PC-9 (cell line): ENCODE data around the gene SPRING1. TPM values are rescaled to one million over a fixed set of nuclear protein-coding genes. Genes with fewer than 3 reads are reported as not detected.

Experiments
- BruUV-seq: library from RNA; stranded (reverse); fragments of 400-500 nt; replicated peaks from 2 replicates; lab custom pipeline; 2021; lab: Mats Ljungman, UMichigan
- CTCF ChIA-PET: fragments of 300-600 bp; sonication (Branson Sonifier 250); formaldehyde crosslinking; loops from one replicate; lab custom pipeline; 2022; ENCODE audit warnings: antibody characterized with exemption; lab: Charles Lee
- POLR2A ChIA-PET: fragments of 300-600 bp; sonication (Branson Sonifier 250); formaldehyde crosslinking; loops from one replicate; lab custom pipeline; 2022; ENCODE audit warnings: antibody characterized with exemption; ENCODE audit not compliant: unreplicated experiment; lab: Charles Lee
- DNase-seq, 2 experiments: peaks; one replicate each; pipeline versions ENCODE4 v3.0.0 to v3.0.0-alpha.2; 2015 to 2022; ENCODE audit warnings: mixed read lengths in 1 of 2
- H2AFZ ChIP-seq: fragments of 200-600 bp; sonication (generic); 2 replicates; pipeline ENCODE4 v1.8.1; 2017; ENCODE audit warnings: antibody characterized with exemption
- H3F3A ChIP-seq: fragments of 200-600 bp; sonication (generic); 2 replicates; pipeline ENCODE4 v1.8.1; 2017; ENCODE audit warnings: antibody characterized with exemption, mild to moderate bottlenecking, low read depth; ENCODE audit not compliant: insufficient read depth
- H3K27ac ChIP-seq: fragments of 200-600 bp; sonication (generic); 2 replicates; pipeline ENCODE4 v1.6.1; 2016; ENCODE audit warnings: mixed run types
- H3K27me3 ChIP-seq: fragments of 200-600 bp; sonication (generic); 2 replicates; pipeline ENCODE4 v1.6.1; 2016; ENCODE audit warnings: low read depth, mixed run types; ENCODE audit not compliant: insufficient read depth
- H3K36me3 ChIP-seq: fragments of 200-600 bp; sonication (generic); 2 replicates; pipeline ENCODE4 v1.6.1; 2016; ENCODE audit warnings: low read depth, mixed run types
- H3K4me1 ChIP-seq: fragments of 200-600 bp; sonication (generic); replicated peaks from 2 replicates; pipeline ENCODE4 v1.6.1; 2016; ENCODE audit warnings: mixed run types; ENCODE audit not compliant: insufficient read depth
- H3K4me2 ChIP-seq: fragments of 200-600 bp; sonication (generic); 2 replicates; pipeline ENCODE4 v1.6.1; 2017; ENCODE audit warnings: mixed run types
- H3K4me3 ChIP-seq: fragments of 200-600 bp; sonication (generic); 2 replicates; pipeline ENCODE4 v1.6.1; 2016; ENCODE audit warnings: mixed run types
- H3K79me2 ChIP-seq: fragments of 200-600 bp; sonication (generic); 2 replicates; pipeline ENCODE4 v1.6.1; 2017; ENCODE audit warnings: low read depth, mixed run types
- H3K9me2 ChIP-seq: fragments of 200-600 bp; sonication (generic); 2 replicates; pipeline ENCODE4 v1.8.1; 2017; ENCODE audit warnings: mild to moderate bottlenecking; ENCODE audit not compliant: insufficient read depth
- H3K9me3 ChIP-seq: fragments of 200-600 bp; sonication (generic); 2 replicates; pipeline ENCODE4 v1.8.1; 2016; ENCODE audit warnings: low read depth; ENCODE audit not compliant: insufficient read depth
- H4K20me1 ChIP-seq: fragments of 200-600 bp; sonication (generic); 2 replicates; pipeline ENCODE4 v1.8.1; 2017; ENCODE audit not compliant: insufficient read depth
- CTCF ChIP-seq: fragments of 200-600 bp; sonication (generic); conservative IDR thresholded peaks from 2 replicates; pipeline ENCODE4 v1.6.1; 2017; ENCODE audit warnings: mixed run types, antibody characterized with exemption, mild to moderate bottlenecking, moderate library complexity
- EZH2 ChIP-seq: fragments of 200-600 bp; sonication (generic); IDR thresholded peaks from 2 replicates; pipeline ENCODE4 v1.8.0; 2017; ENCODE audit warnings: antibody characterized with exemption, low read depth
- intact Hi-C: fragments of 100-400 bp; cut with micrococcal nuclease; formaldehyde crosslinking; loops from one replicate; pipeline ENCODE4 v1.10.0; 2022; ENCODE audit not compliant: unreplicated experiment
- total RNA-seq: library from RNA; stranded (reverse); gene quantifications from 2 replicates; pipeline ENCODE4 v1.2.3, GENCODE V29; 2021

Gene SPRING1
- total RNA-seq, 1 experiment from 2014 or later: 29.3 TPM

- H3K27ac ChIP-seq: no peak overlapping the region
Observed at GRCh38 chr12:116780942-116781341, 43.1 kb upstream of the SPRING1 start.

GRCh38 chr12:116779597-116779996 lies 41.7 kb upstream of the SPRING1 start:
- Histone ChIP-seq H2AFZ (no peak overlapping the region), H3K79me2 (no peaks in the 10 kb centered on the region), H3K27ac (no peak overlapping the region), H3K36me3 (no peaks in the 10 kb centered on the region), H3K4me2 (no peak overlapping the region), H3F3A (no peaks in the 10 kb centered on the region), H3K4me3 (no peak overlapping the region), H3K27me3 (no peaks in the 10 kb centered on the region), H3K9me2 (no peaks in the 10 kb centered on the region), H3K9me3 (no peaks in the 10 kb centered on the region), H3K4me1 (no peaks in the 10 kb centered on the region), H4K20me1 (no peaks in the 10 kb centered on the region)
- TF ChIP-seq EZH2 (no peak), CTCF (no peak)
- DNase-seq: no peak
- POLR2A ChIA-PET: no interaction called here
- BruUV-seq: no TSS peak
- CTCF ChIA-PET: no interaction called here
- intact Hi-C loops: no loop called here

More at GRCh38 chr12:116780942-116781341, 43.1 kb upstream of the SPRING1 start:
- no peak for DNase-seq
- no peaks in the 10 kb centered on the region for H3K4me1 ChIP-seq
- POLR2A ChIA-PET: no interaction called here
- H3K9me2 ChIP-seq: no peaks in the 10 kb centered on the region
- BruUV-seq: no TSS peak
- H2AFZ ChIP-seq: no peak overlapping the region
- no peak overlapping the region for H3K4me2 ChIP-seq
- no peaks in the 10 kb centered on the region for H4K20me1 ChIP-seq
- H3K36me3 ChIP-seq: no peaks in the 10 kb centered on the region
- H3K4me3 ChIP-seq: no peak overlapping the region
- no peaks in the 10 kb centered on the region for H3F3A ChIP-seq
- H3K27me3 ChIP-seq: no peaks in the 10 kb centered on the region
- intact Hi-C loops: no loop called here
- H3K79me2 ChIP-seq: no peaks in the 10 kb centered on the region
- CTCF ChIA-PET: no interaction called here
- no peak for TF ChIP-seq CTCF
- no peak for TF ChIP-seq EZH2
- no peaks in the 10 kb centered on the region for H3K9me3 ChIP-seq

DNA sequence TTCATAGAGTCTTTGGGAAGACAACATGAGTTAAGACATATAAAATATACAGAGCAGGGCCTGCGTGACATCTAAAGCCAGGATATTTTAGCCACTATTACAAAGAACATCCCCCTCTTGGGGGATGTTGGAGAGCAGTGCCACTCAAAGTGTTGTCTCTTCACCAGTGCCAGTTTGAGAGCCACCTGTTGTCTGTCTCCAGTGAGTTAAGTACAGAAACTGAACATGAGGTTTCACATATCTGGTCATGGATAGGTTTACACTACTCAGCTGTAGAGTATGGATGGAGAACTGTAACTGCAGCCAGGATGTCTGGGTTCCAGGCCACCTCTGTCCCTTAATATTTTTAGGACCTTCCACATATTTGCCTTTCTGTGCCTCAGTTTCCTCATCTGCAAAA lies 39.4 kb upstream of the SPRING1 start:
- TF ChIP-seq CTCF (no peak), EZH2 (no peak)
- H3K27me3 ChIP-seq: no peaks in the 10 kb centered on the region
- ChIA-PET CTCF (no interaction called here), POLR2A (no interaction called here)
- intact Hi-C loops: no loop called here
- H3K79me2 ChIP-seq: no peaks in the 10 kb centered on the region
- no peak overlapping the region for H3K4me2 ChIP-seq
- no peaks in the 10 kb centered on the region for H3K9me2 ChIP-seq
- H3K4me1 ChIP-seq: no peaks in the 10 kb centered on the region
- H2AFZ ChIP-seq: no peak overlapping the region
- BruUV-seq: no TSS peak
- no peaks in the 10 kb centered on the region for H3K36me3 ChIP-seq
- no peaks in the 10 kb centered on the region for H3F3A ChIP-seq
- H3K27ac ChIP-seq: no peak overlapping the region
- H3K4me3 ChIP-seq: no peak overlapping the region
- no peaks in the 10 kb centered on the region for H4K20me1 ChIP-seq
- no peaks in the 10 kb centered on the region for H3K9me3 ChIP-seq
- DNase-seq: no peak
